GM10248 (cell line): ENCODE results near the gene HOXA5.

ENCODE experiments used
- CTCF ChIA-PET: fragments of 300-600 bp; sonication (Branson Sonifier 250); formaldehyde crosslinking; extraction: SDS; loops from one replicate; lab custom pipeline; 2021; ENCODE audit warnings: antibody characterized with exemption; lab: Yijun Ruan, JAX
- POLR2A ChIA-PET: fragments of 350-650 bp; sonication (Branson Sonifier 250); formaldehyde crosslinking; extraction: SDS; loops from one replicate; lab custom pipeline; 2020; ENCODE audit warnings: antibody characterized with exemption; lab: Yijun Ruan, JAX
- DNase-seq: peaks from one replicate; pipeline ENCODE4 v3.0.0; 2012; ENCODE audit errors: extremely low spot score
- TF ChIP-seq, protein P1 (sequence below): IDR thresholded peaks from 2 replicates; pipeline ENCODE4 v1.5.1; 2012; ENCODE audit warnings: mild to moderate bottlenecking, low read depth; ENCODE audit errors: extremely low read depth, missing control alignments, control extremely low read depth

Gene HOXA5

DNA sequence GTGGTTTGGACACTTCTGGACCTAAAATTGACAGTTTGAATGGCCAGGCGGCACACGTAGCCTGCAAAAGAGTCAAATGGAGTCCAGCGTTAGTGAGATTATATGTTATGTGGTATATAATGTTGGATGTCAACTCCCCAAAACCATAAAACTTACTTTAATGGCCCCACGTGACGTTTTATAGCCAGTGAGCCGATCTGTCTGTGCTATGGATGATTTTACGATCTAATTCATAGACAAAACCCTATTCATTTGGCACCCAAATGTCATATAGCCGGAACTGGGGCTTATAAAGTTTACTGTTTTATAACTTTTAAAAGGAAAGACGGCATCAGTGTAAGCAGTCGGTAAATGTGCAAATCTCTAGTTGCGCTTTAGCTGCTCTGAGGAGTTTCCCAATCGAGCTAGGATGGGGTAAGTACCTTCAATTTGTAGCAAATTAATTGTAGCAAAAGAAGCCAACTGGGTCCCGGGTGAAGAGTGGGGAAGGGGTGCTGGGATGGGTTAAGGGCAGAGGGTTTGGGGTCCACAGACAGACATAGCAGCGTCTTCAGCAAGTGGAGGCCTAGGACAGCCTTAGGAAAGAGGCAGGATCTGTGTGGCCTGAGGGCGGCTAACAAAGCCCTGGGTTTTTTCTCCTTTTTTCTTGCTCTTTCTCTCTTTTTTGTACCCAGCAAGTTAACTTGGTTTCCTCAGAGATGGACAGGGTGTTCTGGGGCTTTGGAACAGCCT is 3.2 kb downstream of the HOXA5 start:
- TF ChIP-seq, protein P1, sequence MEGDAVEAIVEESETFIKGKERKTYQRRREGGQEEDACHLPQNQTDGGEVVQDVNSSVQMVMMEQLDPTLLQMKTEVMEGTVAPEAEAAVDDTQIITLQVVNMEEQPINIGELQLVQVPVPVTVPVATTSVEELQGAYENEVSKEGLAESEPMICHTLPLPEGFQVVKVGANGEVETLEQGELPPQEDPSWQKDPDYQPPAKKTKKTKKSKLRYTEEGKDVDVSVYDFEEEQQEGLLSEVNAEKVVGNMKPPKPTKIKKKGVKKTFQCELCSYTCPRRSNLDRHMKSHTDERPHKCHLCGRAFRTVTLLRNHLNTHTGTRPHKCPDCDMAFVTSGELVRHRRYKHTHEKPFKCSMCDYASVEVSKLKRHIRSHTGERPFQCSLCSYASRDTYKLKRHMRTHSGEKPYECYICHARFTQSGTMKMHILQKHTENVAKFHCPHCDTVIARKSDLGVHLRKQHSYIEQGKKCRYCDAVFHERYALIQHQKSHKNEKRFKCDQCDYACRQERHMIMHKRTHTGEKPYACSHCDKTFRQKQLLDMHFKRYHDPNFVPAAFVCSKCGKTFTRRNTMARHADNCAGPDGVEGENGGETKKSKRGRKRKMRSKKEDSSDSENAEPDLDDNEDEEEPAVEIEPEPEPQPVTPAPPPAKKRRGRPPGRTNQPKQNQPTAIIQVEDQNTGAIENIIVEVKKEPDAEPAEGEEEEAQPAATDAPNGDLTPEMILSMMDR, result no peak
- DNase-seq, result no peak
- POLR2A ChIA-PET, result no interaction called here
- CTCF ChIA-PET, result no interaction called here

DNA sequence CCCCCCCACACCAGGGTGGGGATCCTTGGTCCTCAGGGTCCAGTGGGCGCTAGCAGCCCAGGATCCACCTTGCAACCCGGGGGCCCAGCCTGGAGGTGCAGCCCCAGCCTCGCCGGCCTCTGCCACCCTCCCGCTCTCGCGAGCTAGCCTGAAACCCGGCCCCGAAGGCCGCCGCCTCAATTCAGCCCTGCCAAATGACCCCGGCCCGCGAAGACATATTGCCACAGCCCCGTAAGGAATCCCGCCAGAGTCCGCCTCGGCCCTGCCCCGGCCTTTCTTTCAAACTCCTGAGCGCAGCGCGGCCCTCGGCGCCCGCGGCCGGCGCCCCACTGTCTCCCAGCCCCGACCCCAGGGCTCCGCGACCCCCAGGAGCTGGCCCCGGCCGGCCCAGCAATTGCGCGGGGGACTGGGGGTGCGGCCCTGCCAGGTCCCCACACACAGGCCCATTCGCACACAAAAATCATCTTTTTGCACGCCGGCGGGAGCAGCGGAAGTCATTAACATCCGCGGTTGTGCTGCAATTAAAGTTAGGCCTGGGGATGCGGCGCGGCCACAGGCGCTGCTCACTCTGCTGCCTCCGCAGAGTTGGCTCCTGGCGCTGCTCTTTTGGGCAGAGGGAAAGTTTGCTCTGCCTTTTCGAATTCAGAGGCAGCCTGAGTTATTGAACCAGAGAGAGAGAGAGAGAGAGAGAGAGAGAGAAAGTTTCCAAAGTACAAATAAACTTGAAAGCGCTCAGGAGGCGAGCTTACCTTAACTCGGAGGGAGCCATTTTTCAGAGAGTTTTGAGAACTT is 4.0 kb downstream of the HOXA5 start:
- TF ChIP-seq, protein P1, result no peak
- no peak for DNase-seq
- ChIA-PET CTCF (no interaction called here), POLR2A (no interaction called here)

DNA sequence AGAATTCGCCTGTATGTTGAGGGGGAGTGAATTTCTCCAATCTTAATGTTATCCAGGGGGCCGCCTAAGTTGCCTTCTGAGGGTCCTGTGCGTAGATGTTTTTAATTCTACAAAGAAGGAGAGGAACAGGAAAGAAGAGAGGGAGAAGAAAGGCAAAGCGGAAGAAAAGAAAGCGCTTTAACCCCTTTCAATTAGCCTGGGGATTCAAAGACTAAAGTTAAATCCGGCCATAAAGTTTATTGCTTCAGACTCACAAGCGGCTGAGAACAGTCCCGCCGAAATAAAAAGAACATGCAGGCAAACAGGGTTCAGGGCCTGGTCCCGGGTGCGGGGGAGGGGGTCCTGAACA is 4.5 kb downstream of the HOXA5 start:
- DNase-seq, result no peak
- CTCF ChIA-PET, result no interaction called here
- TF ChIP-seq, protein P1, result no peak
- POLR2A ChIA-PET, result no interaction called here

DNA sequence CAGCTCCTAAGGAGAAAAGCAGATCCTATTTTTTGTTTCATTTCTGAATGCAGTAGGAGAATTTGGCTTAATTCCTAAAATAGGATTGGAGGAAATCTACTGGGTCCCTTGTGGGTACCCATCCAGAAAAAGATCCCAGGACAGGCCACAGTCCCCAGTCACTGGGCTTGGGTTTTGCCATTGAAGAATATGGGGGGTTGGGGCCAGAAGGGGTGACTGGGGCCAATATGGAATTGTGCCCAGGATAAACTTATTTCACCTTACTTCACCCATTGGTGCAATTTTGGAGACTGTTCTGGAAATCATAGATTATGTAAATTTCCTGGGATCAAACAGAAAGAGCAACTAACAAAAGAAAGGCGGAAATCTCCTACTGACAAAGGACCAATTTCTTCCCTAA is 5.0 kb downstream of the HOXA5 start:
- ChIA-PET POLR2A (no interaction called here), CTCF (no interaction called here)
- TF ChIP-seq, protein P1, result no peak
- DNase-seq, result no peak

DNA sequence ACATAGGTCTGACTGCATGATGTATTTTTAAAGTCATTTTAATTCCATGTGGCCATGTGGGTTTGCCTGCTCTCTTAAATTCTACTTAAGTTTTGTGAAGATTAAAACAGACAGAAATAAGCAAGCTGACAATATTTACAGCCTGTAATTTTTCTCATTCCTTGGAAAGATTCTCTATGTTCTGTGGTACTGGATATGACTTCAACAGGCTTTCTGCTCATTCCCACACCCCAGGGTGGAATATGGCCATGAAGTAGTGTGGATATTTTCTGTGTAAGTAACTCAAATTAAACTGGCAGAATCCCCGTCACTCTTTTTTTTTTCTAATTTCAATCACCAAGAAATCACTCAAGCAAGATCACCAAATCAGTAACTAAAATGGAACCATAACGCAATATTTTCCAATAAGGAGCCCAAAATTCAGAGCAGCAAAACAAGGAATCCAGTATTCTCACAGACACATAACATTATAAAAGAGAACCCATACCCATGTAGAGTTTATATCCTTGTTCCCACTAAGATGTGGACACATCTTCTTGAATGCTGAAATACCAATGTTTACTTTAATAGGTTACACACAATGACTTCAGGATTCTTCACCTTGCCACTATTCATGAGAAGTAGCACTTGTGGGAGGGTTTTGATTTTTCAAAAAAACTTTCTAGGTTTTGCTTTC is 5.7 kb downstream of the HOXA5 start:
- DNase-seq, result no peak
- POLR2A ChIA-PET, result no interaction called here

DNA sequence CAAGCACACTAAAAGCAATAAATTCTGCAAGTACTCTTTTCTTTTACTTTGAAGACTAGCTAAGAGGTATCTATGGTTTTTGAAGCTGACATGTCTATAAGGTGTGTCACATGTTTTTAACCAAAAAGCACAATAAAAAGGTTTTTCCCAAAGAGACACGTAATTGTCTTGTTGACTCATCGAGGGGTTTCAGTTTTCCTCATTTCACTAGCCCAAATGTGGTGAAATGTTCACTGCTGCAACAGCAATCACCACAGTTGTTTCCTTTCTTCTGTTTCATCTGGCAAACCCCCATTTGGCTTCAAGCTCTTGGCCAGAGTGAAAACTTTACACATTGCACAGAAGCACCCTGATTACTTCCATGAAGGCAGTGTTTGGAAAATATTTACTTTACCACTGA is 9.1 kb downstream of the HOXA5 start:
- CTCF ChIA-PET, result interaction anchor here (1.0 kb wide), 1 partner anchor 9 kb away, joined by 5 read pairs; the partner anchor contains the start of gene HOXA5
- no peak for DNase-seq
- TF ChIP-seq, protein P1, result no peak
- POLR2A ChIA-PET, result no interaction called here

More for the DNA sequence above, 5.7 kb downstream of the HOXA5 start:
- CTCF ChIA-PET, result no interaction called here
- TF ChIP-seq, protein P1, result no peak
